H9 (cell line): ENCODE results near the gene GPR157. TPM values are rescaled to one million over a fixed set of nuclear protein-coding genes. Genes with fewer than 3 reads are reported as not detected.

ENCODE experiments used
- DNase-seq: peaks from one replicate; pipeline ENCODE4 v3.0.0-alpha.2; 2017
- H2AFZ ChIP-seq: one replicate; pipeline ENCODE4 v1.6.1; 2013; ENCODE audit warnings: mild to moderate bottlenecking, low read length, control low read depth, moderate library complexity
- H2AK5ac ChIP-seq: 2 replicates; pipeline ENCODE4 v1.6.1; 2013; ENCODE audit warnings: low read length, control low read depth, mixed read lengths; ENCODE audit not compliant: insufficient read length
- H2BK120ac ChIP-seq: one replicate; pipeline ENCODE4 v1.6.1; 2013; ENCODE audit warnings: low read depth, mild to moderate bottlenecking, low read length, control low read depth, inconsistent platforms; ENCODE audit not compliant: poor library complexity, severe bottlenecking
- H2BK12ac ChIP-seq: 2 replicates; pipeline ENCODE4 v1.6.1; 2013; ENCODE audit warnings: low read length, control low read depth, mixed read lengths, low read depth; ENCODE audit not compliant: insufficient read length
- H2BK15ac ChIP-seq: 2 replicates; pipeline ENCODE4 v1.6.1; 2013; ENCODE audit warnings: low read depth, low read length, control low read depth
- H2BK20ac ChIP-seq: one replicate; pipeline ENCODE4 v1.6.1; 2013; ENCODE audit warnings: low read depth, mild to moderate bottlenecking, low read length, control low read depth, inconsistent platforms; ENCODE audit not compliant: poor library complexity, severe bottlenecking
- H2BK5ac ChIP-seq: 2 replicates; pipeline ENCODE4 v1.6.1; 2013; ENCODE audit warnings: low read length, control low read depth, mixed read lengths; ENCODE audit not compliant: insufficient read length
- H3K14ac ChIP-seq: 2 replicates; pipeline ENCODE4 v1.6.1; 2013; ENCODE audit warnings: low read length, control low read depth; ENCODE audit not compliant: insufficient read depth
- H3K18ac ChIP-seq: 2 replicates; pipeline ENCODE4 v1.6.1; 2013; ENCODE audit warnings: low read depth, mild to moderate bottlenecking, mixed read lengths, low read length, control low read depth; ENCODE audit not compliant: insufficient read length
- H3K23ac ChIP-seq: 2 replicates; pipeline ENCODE4 v1.6.1; 2013; ENCODE audit warnings: low read length, control low read depth, mixed read lengths, low read depth; ENCODE audit not compliant: insufficient read length
- H3K23me2 ChIP-seq: 2 replicates; pipeline ENCODE4 v1.6.1; 2013; ENCODE audit warnings: low read depth, mild to moderate bottlenecking, mixed read lengths, low read length, control low read depth; ENCODE audit not compliant: insufficient read length, poor library complexity, severe bottlenecking
- H3K27ac ChIP-seq: 2 replicates; pipeline ENCODE4 v1.5.1; 2013; ENCODE audit warnings: low read length, control low read depth, mixed read lengths, low read depth; ENCODE audit not compliant: insufficient read length
- H3K27me3 ChIP-seq: 2 replicates; pipeline ENCODE4 v1.6.1; 2013; ENCODE audit warnings: low read length, control low read depth, inconsistent platforms; ENCODE audit not compliant: insufficient read depth
- H3K4ac ChIP-seq: 2 replicates; pipeline ENCODE4 v1.6.1; 2013; ENCODE audit warnings: low read depth, mild to moderate bottlenecking, control low read depth, inconsistent platforms, low read length, moderate library complexity
- H3K4me1 ChIP-seq: 2 replicates; pipeline ENCODE4 v1.6.1; 2013; ENCODE audit warnings: low read length, control low read depth, inconsistent platforms; ENCODE audit not compliant: insufficient read depth
- H3K4me2 ChIP-seq: 2 replicates; pipeline ENCODE4 v1.6.1; 2013; ENCODE audit warnings: low read length, control low read depth, mixed read lengths; ENCODE audit not compliant: insufficient read length, insufficient read depth
- H3K56ac ChIP-seq: 2 replicates; pipeline ENCODE4 v1.6.1; 2013; ENCODE audit warnings: low read depth, mild to moderate bottlenecking, mixed read lengths, low read length, control low read depth; ENCODE audit not compliant: insufficient read length
- H3K79me1 ChIP-seq: 2 replicates; pipeline ENCODE4 v1.6.1; 2013; ENCODE audit warnings: low read depth, mild to moderate bottlenecking, moderate library complexity, low read length, control low read depth, inconsistent platforms; ENCODE audit not compliant: insufficient read depth, poor library complexity, severe bottlenecking
- H3K79me2 ChIP-seq: 2 replicates; pipeline ENCODE4 v1.6.1; 2013; ENCODE audit warnings: low read length, control low read depth, inconsistent platforms; ENCODE audit not compliant: insufficient read depth
- H3K9ac ChIP-seq: 2 replicates; pipeline ENCODE4 v1.6.1; 2013; ENCODE audit warnings: low read length, control low read depth, mixed read lengths; ENCODE audit not compliant: insufficient read length; ENCODE audit errors: extremely low read depth
- H3K9me3 ChIP-seq: one replicate; pipeline ENCODE4 v1.6.1; 2013; ENCODE audit warnings: low read depth, low read length, inconsistent platforms; ENCODE audit not compliant: control insufficient read depth
- H3T11ph ChIP-seq: one replicate; pipeline ENCODE4 v1.6.1; 2013; ENCODE audit warnings: mild to moderate bottlenecking, low read length, control low read depth, inconsistent platforms
- H4K20me1 ChIP-seq: one replicate; pipeline ENCODE4 v1.6.1; 2013; ENCODE audit not compliant: control insufficient read depth, insufficient read length, insufficient read depth
- H4K5ac ChIP-seq: 2 replicates; pipeline ENCODE4 v1.6.1; 2013; ENCODE audit warnings: low read depth, mild to moderate bottlenecking, mixed read lengths, low read length, control low read depth; ENCODE audit not compliant: insufficient read length
- H4K8ac ChIP-seq: replicated peaks from 2 replicates; pipeline ENCODE4 v1.6.1; 2013; ENCODE audit warnings: low read length, control low read depth, mixed read lengths, low read depth; ENCODE audit not compliant: insufficient read length
- H4K91ac ChIP-seq: 2 replicates; pipeline ENCODE4 v1.6.1; 2013; ENCODE audit warnings: low read depth, mild to moderate bottlenecking, moderate library complexity, mixed read lengths, low read length, control low read depth; ENCODE audit not compliant: insufficient read length
- H3K27ac Mint-ChIP-seq, 3 experiments: 2 replicates in 2 of 3; 3 replicates in 1 of 3; pipeline ENCODE4 v1.8.0; 2020 to 2021; ENCODE audit warnings: mixed read lengths in 3 of 3, mild to moderate bottlenecking in 1 of 3, moderate library complexity in 1 of 3
- H3K27me3 Mint-ChIP-seq: 2 replicates; pipeline ENCODE4 v1.8.0; 2021; ENCODE audit warnings: low read depth, mild to moderate bottlenecking, moderate library complexity, mixed read lengths
- H3K36me3 Mint-ChIP-seq, 3 experiments: 2 replicates in 2 of 3; 3 replicates in 1 of 3; pipeline ENCODE4 v1.8.0; 2020 to 2021; ENCODE audit warnings: low read depth in 3 of 3, mixed read lengths in 3 of 3; ENCODE audit not compliant: insufficient read depth in 1 of 3
- H3K4me1 Mint-ChIP-seq, 2 experiments: 2 replicates each; pipeline ENCODE4 v1.8.0; 2020; ENCODE audit warnings: mixed read lengths in 2 of 2
- H3K4me3 Mint-ChIP-seq, 2 experiments: 2 replicates in 1 of 2; 3 replicates in 1 of 2; pipeline ENCODE4 v1.8.0; 2020 to 2021; ENCODE audit warnings: mild to moderate bottlenecking in 2 of 2, mixed read lengths in 2 of 2, moderate library complexity in 1 of 2
- H3K9me3 Mint-ChIP-seq, 2 experiments: 2 replicates in 1 of 2; 3 replicates in 1 of 2; pipeline ENCODE4 v1.8.0; 2020; ENCODE audit warnings: mild to moderate bottlenecking in 2 of 2, mixed read lengths in 2 of 2, moderate library complexity in 1 of 2
- WGBS: extraction: QIAGEN DNeasy Blood & Tissue Kit; methylation state at CpG from one replicate; pipeline ENCODE4 v1.1.7; 2013; ENCODE audit warnings: missing lambda C conversion rate, low lambda C conversion rate, mixed read lengths; ENCODE audit not compliant: insufficient read length; ENCODE audit errors: extremely low coverage; 5-methylcytosine and 5-hydroxymethylcytosine counted together
- total RNA-seq: library from RNA; stranded (reverse); gene quantifications from 2 replicates; pipeline ENCODE4 v1.2.1, GENCODE V29; 2021
- TF ChIP-seq, protein P1 (sequence below): fragments of 200-600 bp; sonication (generic); conservative IDR thresholded peaks from 3 replicates; pipeline ENCODE4 v1.8.0; 2021; ENCODE audit warnings: antibody characterized with exemption, mild to moderate bottlenecking

The GPR157 gene
- total RNA-seq, 1 experiment from 2014 or later: 3.8 TPM

DNA sequence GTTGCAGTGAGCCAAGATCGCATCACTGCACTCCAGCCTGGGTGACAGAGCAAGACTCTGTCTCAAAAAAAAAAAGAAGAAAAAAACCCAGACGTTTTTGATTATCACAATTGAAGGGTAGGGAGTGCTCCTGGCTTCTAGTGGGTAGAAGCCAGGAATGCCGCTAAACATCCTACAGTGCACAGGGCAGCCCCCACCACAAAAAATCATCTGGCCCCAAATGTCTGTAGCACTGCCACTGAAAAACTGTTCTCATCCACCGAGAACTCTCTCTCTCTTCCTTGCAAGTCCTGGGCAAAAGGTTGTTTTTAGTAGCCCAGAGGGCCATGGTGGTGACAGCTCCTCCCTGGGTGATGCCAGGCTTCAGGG lies 35.6 kb upstream of the GPR157 start:
- no peaks in the 10 kb centered on the region for H3K9me3 ChIP-seq
- no peak for DNase-seq
- H3K18ac ChIP-seq: no peak overlapping the region
- H3K79me1 ChIP-seq: peaks cover 5% of the 10 kb centered on the region
- H2BK120ac ChIP-seq: no peak overlapping the region
- no peaks in the 10 kb centered on the region for H4K20me1 ChIP-seq
- Mint-ChIP-seq H3K36me3 (peaks cover 0 to 12% (median 0%) of the 10 kb centered on the region in 3 experiments; a peak in 2 of 7 replicates), H3K4me1 (peaks cover 34 to 50% of the 10 kb centered on the region in 2 experiments), H3K9me3 (no peaks in the 10 kb centered on the region), H3K27ac (peak overlapping the region in 1 of 3 experiments; percentile 33; a peak in 1 of 7 replicates), H3K4me3 (no peak overlapping the region; a peak in 1 of 5 replicates), H3K27me3 (no peaks in the 10 kb centered on the region)
- no peak overlapping the region for H2AK5ac ChIP-seq
- H3K9ac ChIP-seq: no peak overlapping the region
- H2BK20ac ChIP-seq: no peak overlapping the region
- no peak overlapping the region; the same call in 1 of the 2 replicates for H3K14ac ChIP-seq
- H3T11ph ChIP-seq: no peak overlapping the region
- H3K4ac ChIP-seq: no peak overlapping the region
- H3K79me2 ChIP-seq: no peaks in the 10 kb centered on the region
- no peak overlapping the region for H2BK15ac ChIP-seq
- H4K91ac ChIP-seq: no peak overlapping the region
- H3K23ac ChIP-seq: no peak overlapping the region
- no peaks in the 10 kb centered on the region for H3K27me3 ChIP-seq
- no peaks in the 10 kb centered on the region for H3K23me2 ChIP-seq
- H3K56ac ChIP-seq: no peak overlapping the region
- TF ChIP-seq, protein P1, sequence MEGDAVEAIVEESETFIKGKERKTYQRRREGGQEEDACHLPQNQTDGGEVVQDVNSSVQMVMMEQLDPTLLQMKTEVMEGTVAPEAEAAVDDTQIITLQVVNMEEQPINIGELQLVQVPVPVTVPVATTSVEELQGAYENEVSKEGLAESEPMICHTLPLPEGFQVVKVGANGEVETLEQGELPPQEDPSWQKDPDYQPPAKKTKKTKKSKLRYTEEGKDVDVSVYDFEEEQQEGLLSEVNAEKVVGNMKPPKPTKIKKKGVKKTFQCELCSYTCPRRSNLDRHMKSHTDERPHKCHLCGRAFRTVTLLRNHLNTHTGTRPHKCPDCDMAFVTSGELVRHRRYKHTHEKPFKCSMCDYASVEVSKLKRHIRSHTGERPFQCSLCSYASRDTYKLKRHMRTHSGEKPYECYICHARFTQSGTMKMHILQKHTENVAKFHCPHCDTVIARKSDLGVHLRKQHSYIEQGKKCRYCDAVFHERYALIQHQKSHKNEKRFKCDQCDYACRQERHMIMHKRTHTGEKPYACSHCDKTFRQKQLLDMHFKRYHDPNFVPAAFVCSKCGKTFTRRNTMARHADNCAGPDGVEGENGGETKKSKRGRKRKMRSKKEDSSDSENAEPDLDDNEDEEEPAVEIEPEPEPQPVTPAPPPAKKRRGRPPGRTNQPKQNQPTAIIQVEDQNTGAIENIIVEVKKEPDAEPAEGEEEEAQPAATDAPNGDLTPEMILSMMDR: no peak
- no peak overlapping the region for H3K27ac ChIP-seq
- H4K8ac ChIP-seq: no peak overlapping the region
- H3K4me1 ChIP-seq: no peaks in the 10 kb centered on the region; the same call in 1 of the 2 replicates
- H4K5ac ChIP-seq: no peak overlapping the region
- H2AFZ ChIP-seq: no peak overlapping the region
- H2BK5ac ChIP-seq: no peak overlapping the region
- no peak overlapping the region for H3K4me2 ChIP-seq
- H2BK12ac ChIP-seq: no peak overlapping the region
- WGBS: no CpG with 5 or more reads among the region's 4 CpGs
